ENCODE data around the gene SARDH. TPM values are rescaled to one million over a fixed set of nuclear protein-coding genes. Genes with fewer than 3 reads are reported as not detected.

The SARDH gene
- total RNA-seq, 3 donors from 2014 or later, result 0.16 to 2.0 (median 1.0) TPM

- intact Hi-C loops (cut with DNase I; ENCODE audit: low total_unique reads), result no loop called here
- Histone ChIP-seq H3K27ac (no peak overlapping the region), H3K4me3 (no peak overlapping the region), H3K36me3 (no peaks in the 10 kb centered on the region), H3K27me3 (no peaks in the 10 kb centered on the region), H3K9me3 (no peaks in the 10 kb centered on the region), H3K4me1 (no peaks in the 10 kb centered on the region)
- no peak for DNase-seq (ENCODE audit: low spot score in 2 of 2)
- TF ChIP-seq POLR2A (IDR thresholded peaks at IDR 0.05) (no peak), CTCF (IDR thresholded peaks at IDR 0.05) (no peak), POLR2AphosphoS5 (IDR thresholded peaks at IDR 0.05) (no peak)
Measured at GRCh38 chr9:133690081-133690561, 48.0 kb downstream of the SARDH start.

- Histone ChIP-seq H3K27ac (no peak overlapping the region), H3K36me3 (no peaks in the 10 kb centered on the region), H3K4me1 (no peaks in the 10 kb centered on the region), H3K4me3 (no peak overlapping the region), H3K9me3 (no peaks in the 10 kb centered on the region), H3K27me3 (no peaks in the 10 kb centered on the region)
- intact Hi-C loops (cut with DNase I; ENCODE audit: low total_unique reads), result loop anchor here (10.0 kb wide), 1 partner anchor 264 kb away; the partner anchor contains the start of gene ADAMTS13
- TF ChIP-seq POLR2A (IDR thresholded peaks at IDR 0.05), result no peak
- no peak for TF ChIP-seq CTCF (IDR thresholded peaks at IDR 0.05)
- no peak for TF ChIP-seq POLR2AphosphoS5 (IDR thresholded peaks at IDR 0.05)
- DNase-seq (ENCODE audit: low spot score in 2 of 2), result no peak
Measured at GRCh38 chr9:133689151-133689763, 48.9 kb downstream of the SARDH start.

GRCh38 chr9:133687856-133688761 lies 50.0 kb downstream of the SARDH start:
- Histone ChIP-seq H3K36me3 (no peaks in the 10 kb centered on the region), H3K27ac (no peak overlapping the region), H3K9me3 (no peaks in the 10 kb centered on the region), H3K27me3 (no peaks in the 10 kb centered on the region), H3K4me1 (peaks cover 0 to 2% of the 10 kb centered on the region in 2 donors), H3K4me3 (no peak overlapping the region)
- no peak for DNase-seq (ENCODE audit: low spot score in 2 of 2)
- intact Hi-C loops (cut with DNase I; ENCODE audit: low total_unique reads), result loop anchor here (10.0 kb wide), 1 partner anchor 263 kb away; the partner anchor contains the start of gene ADAMTS13
- TF ChIP-seq POLR2AphosphoS5 (IDR thresholded peaks at IDR 0.05) (no peak), CTCF (IDR thresholded peaks at IDR 0.05) (no peak), POLR2A (IDR thresholded peaks at IDR 0.05) (no peak)

GRCh38 chr9:133686642-133687575 lies 51.2 kb downstream of the SARDH start:
- Histone ChIP-seq H3K27me3 (no peaks in the 10 kb centered on the region), H3K4me3 (no peak overlapping the region), H3K9me3 (no peaks in the 10 kb centered on the region), H3K36me3 (no peaks in the 10 kb centered on the region), H3K4me1 (peaks cover 0 to 2% of the 10 kb centered on the region in 2 donors), H3K27ac (no peak overlapping the region)
- DNase-seq (ENCODE audit: low spot score in 2 of 2), result no peak
- TF ChIP-seq CTCF (IDR thresholded peaks at IDR 0.05) (no peak), POLR2A (IDR thresholded peaks at IDR 0.05) (no peak), POLR2AphosphoS5 (IDR thresholded peaks at IDR 0.05) (no peak)
- intact Hi-C loops (cut with DNase I; ENCODE audit: low total_unique reads), result loop anchor here (10.0 kb wide), 1 partner anchor 262 kb away; the partner anchor contains the start of gene ADAMTS13

All from breast epithelium (tissue), 4 donors.